ENCODE data around the gene TTR. TPM values are rescaled to one million over a fixed set of nuclear protein-coding genes. Genes with fewer than 3 reads are reported as not detected.

TTR gene
- total and polyA plus RNA-seq, 2 of the 13 experiments (the other 11 are each of a cell fraction or from before 2014, with no cell fraction given) = 91.3 to 496 TPM

- TF ChIP-seq HNF1A (IDR thresholded peaks at IDR 0.05; ENCODE audit: low read depth) (peak; percentile 63; the same call in 1 of the 2 replicates), HNF1A (CRISPR knock-in tag; IDR thresholded peaks at IDR 0.05; ENCODE audit: borderline replicate concordance) (peak; percentile 85; the same call in 1 of the 2 replicates), THYN1 (CRISPR knock-in tag; IDR thresholded peaks at IDR 0.05; ENCODE audit: borderline replicate concordance, low read depth) (no peak), ZNF3 (CRISPR knock-in tag; IDR thresholded peaks at IDR 0.05) (no peak), ZNF674 (CRISPR knock-in tag; IDR thresholded peaks at IDR 0.05; ENCODE audit: low read depth) (no peak), KLF13 (CRISPR knock-in tag; IDR thresholded peaks at IDR 0.05) (no peak), ARID3A (IDR thresholded peaks at IDR 0.05; ENCODE audit: low read depth, low read length) (peak; percentile 55; the same call in 1 of the 2 replicates), FOSL1 (CRISPR knock-in tag; IDR thresholded peaks at IDR 0.05; ENCODE audit: borderline replicate concordance) (peak; percentile 65; the same call in 1 of the 2 replicates), KAT8 (CRISPR knock-in tag; IDR thresholded peaks at IDR 0.05) (0 out of 2 replicates have a peak, but pooled peaks have one; percentile 29), CCDC6 (CRISPR knock-in tag; IDR thresholded peaks at IDR 0.05) (no peak)
- TF ChIP-seq, protein P1, sequence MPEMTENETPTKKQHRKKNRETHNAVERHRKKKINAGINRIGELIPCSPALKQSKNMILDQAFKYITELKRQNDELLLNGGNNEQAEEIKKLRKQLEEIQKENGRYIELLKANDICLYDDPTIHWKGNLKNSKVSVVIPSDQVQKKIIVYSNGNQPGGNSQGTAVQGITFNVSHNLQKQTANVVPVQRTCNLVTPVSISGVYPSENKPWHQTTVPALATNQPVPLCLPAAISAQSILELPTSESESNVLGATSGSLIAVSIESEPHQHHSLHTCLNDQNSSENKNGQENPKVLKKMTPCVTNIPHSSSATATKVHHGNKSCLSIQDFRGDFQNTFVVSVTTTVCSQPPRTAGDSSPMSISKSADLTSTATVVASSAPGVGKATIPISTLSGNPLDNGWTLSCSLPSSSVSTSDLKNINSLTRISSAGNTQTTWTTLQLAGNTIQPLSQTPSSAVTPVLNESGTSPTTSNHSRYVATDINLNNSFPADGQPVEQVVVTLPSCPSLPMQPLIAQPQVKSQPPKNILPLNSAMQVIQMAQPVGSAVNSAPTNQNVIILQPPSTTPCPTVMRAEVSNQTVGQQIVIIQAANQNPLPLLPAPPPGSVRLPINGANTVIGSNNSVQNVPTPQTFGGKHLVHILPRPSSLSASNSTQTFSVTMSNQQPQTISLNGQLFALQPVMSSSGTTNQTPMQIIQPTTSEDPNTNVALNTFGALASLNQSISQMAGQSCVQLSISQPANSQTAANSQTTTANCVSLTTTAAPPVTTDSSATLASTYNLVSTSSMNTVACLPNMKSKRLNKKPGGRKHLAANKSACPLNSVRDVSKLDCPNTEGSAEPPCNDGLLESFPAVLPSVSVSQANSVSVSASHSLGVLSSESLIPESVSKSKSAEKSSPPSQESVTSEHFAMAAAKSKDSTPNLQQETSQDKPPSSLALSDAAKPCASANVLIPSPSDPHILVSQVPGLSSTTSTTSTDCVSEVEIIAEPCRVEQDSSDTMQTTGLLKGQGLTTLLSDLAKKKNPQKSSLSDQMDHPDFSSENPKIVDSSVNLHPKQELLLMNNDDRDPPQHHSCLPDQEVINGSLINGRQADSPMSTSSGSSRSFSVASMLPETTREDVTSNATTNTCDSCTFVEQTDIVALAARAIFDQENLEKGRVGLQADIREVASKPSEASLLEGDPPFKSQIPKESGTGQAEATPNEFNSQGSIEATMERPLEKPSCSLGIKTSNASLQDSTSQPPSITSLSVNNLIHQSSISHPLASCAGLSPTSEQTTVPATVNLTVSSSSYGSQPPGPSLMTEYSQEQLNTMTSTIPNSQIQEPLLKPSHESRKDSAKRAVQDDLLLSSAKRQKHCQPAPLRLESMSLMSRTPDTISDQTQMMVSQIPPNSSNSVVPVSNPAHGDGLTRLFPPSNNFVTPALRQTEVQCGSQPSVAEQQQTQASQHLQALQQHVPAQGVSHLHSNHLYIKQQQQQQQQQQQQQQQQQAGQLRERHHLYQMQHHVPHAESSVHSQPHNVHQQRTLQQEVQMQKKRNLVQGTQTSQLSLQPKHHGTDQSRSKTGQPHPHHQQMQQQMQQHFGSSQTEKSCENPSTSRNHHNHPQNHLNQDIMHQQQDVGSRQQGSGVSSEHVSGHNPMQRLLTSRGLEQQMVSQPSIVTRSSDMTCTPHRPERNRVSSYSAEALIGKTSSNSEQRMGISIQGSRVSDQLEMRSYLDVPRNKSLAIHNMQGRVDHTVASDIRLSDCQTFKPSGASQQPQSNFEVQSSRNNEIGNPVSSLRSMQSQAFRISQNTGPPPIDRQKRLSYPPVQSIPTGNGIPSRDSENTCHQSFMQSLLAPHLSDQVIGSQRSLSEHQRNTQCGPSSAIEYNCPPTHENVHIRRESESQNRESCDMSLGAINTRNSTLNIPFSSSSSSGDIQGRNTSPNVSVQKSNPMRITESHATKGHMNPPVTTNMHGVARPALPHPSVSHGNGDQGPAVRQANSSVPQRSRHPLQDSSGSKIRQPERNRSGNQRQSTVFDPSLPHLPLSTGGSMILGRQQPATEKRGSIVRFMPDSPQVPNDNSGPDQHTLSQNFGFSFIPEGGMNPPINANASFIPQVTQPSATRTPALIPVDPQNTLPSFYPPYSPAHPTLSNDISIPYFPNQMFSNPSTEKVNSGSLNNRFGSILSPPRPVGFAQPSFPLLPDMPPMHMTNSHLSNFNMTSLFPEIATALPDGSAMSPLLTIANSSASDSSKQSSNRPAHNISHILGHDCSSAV (CRISPR knock-in tag; IDR thresholded peaks at IDR 0.05; ENCODE audit: borderline replicate concordance) = no peak
- TF ChIP-seq, protein P2, sequence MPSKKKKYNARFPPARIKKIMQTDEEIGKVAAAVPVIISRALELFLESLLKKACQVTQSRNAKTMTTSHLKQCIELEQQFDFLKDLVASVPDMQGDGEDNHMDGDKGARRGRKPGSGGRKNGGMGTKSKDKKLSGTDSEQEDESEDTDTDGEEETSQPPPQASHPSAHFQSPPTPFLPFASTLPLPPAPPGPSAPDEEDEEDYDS (CRISPR knock-in tag; IDR thresholded peaks at IDR 0.05) = no peak
- TF ChIP-seq, protein P3, sequence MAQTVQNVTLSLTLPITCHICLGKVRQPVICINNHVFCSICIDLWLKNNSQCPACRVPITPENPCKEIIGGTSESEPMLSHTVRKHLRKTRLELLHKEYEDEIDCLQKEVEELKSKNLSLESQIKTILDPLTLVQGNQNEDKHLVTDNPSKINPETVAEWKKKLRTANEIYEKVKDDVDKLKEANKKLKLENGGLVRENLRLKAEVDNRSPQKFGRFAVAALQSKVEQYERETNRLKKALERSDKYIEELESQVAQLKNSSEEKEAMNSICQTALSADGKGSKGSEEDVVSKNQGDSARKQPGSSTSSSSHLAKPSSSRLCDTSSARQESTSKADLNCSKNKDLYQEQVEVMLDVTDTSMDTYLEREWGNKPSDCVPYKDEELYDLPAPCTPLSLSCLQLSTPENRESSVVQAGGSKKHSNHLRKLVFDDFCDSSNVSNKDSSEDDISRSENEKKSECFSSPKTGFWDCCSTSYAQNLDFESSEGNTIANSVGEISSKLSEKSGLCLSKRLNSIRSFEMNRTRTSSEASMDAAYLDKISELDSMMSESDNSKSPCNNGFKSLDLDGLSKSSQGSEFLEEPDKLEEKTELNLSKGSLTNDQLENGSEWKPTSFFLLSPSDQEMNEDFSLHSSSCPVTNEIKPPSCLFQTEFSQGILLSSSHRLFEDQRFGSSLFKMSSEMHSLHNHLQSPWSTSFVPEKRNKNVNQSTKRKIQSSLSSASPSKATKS (CRISPR knock-in tag; IDR thresholded peaks at IDR 0.05) = no peak
These were observed 4.1 kb upstream of the TTR start (continued) for GRCh38 chr18:31587529-31587928.

Measured in HepG2 (cell line).